ENCODE results near the gene CTSK.
"Not testable (repeated sequence)": the region's sequence is repeated elsewhere in the genome, so short reads cannot be mapped to it uniquely, and the experiment has no call there.

CTSK gene

GRCh38 chr1:150775276-150775675 is 32.8 kb downstream of the CTSK start:
- no peak for DNase-seq
- H3K27me3 Mint-ChIP-seq (ENCODE audit: low read depth, poor library complexity), result peaks cover 3% of the 10 kb centered on the region

GRCh38 chr1:150772326-150772725 is 35.7 kb downstream of the CTSK start:
- no peaks in the 10 kb centered on the region for H3K4me1 Mint-ChIP-seq
- no peaks in the 10 kb centered on the region for H3K36me3 Mint-ChIP-seq (ENCODE audit: low read depth)
- no peak for TF ChIP-seq CTCF (IDR thresholded peaks at IDR 0.05)
- no peak overlapping the region for H3K27ac Mint-ChIP-seq
- H3K9me3 Mint-ChIP-seq, result no peaks in the 10 kb centered on the region
- H3K4me3 Mint-ChIP-seq, result no peak overlapping the region
- no peaks in the 10 kb centered on the region for H3K27me3 Mint-ChIP-seq (ENCODE audit: low read depth, poor library complexity)
- DNase-seq, result no peak

More at GRCh38 chr1:150775276-150775675, 32.8 kb downstream of the CTSK start:
- H3K4me1 Mint-ChIP-seq, result no peaks in the 10 kb centered on the region
- H3K4me3 Mint-ChIP-seq, result no peak overlapping the region
- no peak overlapping the region for H3K27ac Mint-ChIP-seq
- no peak for TF ChIP-seq CTCF (IDR thresholded peaks at IDR 0.05)
- H3K36me3 Mint-ChIP-seq (ENCODE audit: low read depth), result peaks cover 2% of the 10 kb centered on the region
- H3K9me3 Mint-ChIP-seq, result peaks cover 8% of the 10 kb centered on the region

GRCh38 chr1:150767704-150768103 is 40.4 kb downstream of the CTSK start:
- not testable (repeated sequence) for H3K36me3 Mint-ChIP-seq (ENCODE audit: low read depth); H3K9me3 Mint-ChIP-seq; H3K4me1 Mint-ChIP-seq; H3K27ac Mint-ChIP-seq; H3K27me3 Mint-ChIP-seq (ENCODE audit: low read depth, poor library complexity); DNase-seq; H3K4me3 Mint-ChIP-seq

GRCh38 chr1:150765977-150766301 is 42.1 kb downstream of the CTSK start:
- H3K4me3 Mint-ChIP-seq; H3K27me3 Mint-ChIP-seq (ENCODE audit: low read depth, poor library complexity); DNase-seq; H3K36me3 Mint-ChIP-seq (ENCODE audit: low read depth); H3K4me1 Mint-ChIP-seq: not testable (repeated sequence)
- Mint-ChIP-seq H3K27ac (peak overlapping the region; percentile 70), H3K9me3 (peaks cover 12% of the 10 kb centered on the region)

GRCh38 chr1:150765296-150765976 is 42.6 kb downstream of the CTSK start, which contains the start of gene CTSS:
Gene CTSS, minus strand, starts transcription at chr1:150765778. Its CDS starts 1,015 bp downstream, at chr1:150764763.
- Mint-ChIP-seq H3K4me3 (no peak within 1 kb of the TSS), H3K27me3 (ENCODE audit: low read depth, poor library complexity) (no peaks in the 10 kb centered on the region), H3K27ac (peak within 1 kb of the TSS; percentile 70), H3K36me3 (ENCODE audit: low read depth) (no peaks in the 10 kb centered on the region), H3K4me1 (peaks cover 9% of the 10 kb centered on the region), H3K9me3 (peaks cover 17% of the 10 kb centered on the region)
- no peak for TF ChIP-seq CTCF (IDR thresholded peaks at IDR 0.05)
- no peak for DNase-seq

GRCh38 chr1:150764617-150765101 is 43.4 kb downstream of the CTSK start:
- peak overlapping the region; percentile 40 for H3K27ac Mint-ChIP-seq
- H3K4me1 Mint-ChIP-seq, result peaks cover 9% of the 10 kb centered on the region
- H3K9me3 Mint-ChIP-seq, result peaks cover 21% of the 10 kb centered on the region
- TF ChIP-seq CTCF (IDR thresholded peaks at IDR 0.05), result no peak
- H3K36me3 Mint-ChIP-seq (ENCODE audit: low read depth), result no peaks in the 10 kb centered on the region
- H3K27me3 Mint-ChIP-seq (ENCODE audit: low read depth, poor library complexity), result no peaks in the 10 kb centered on the region
- H3K4me3 Mint-ChIP-seq, result no peak overlapping the region
- DNase-seq, result no peak

GRCh38 chr1:150763018-150763417 is 45.0 kb downstream of the CTSK start:
- Mint-ChIP-seq H3K9me3 (peaks cover 21% of the 10 kb centered on the region), H3K27me3 (ENCODE audit: low read depth, poor library complexity) (no peaks in the 10 kb centered on the region), H3K36me3 (ENCODE audit: low read depth) (no peaks in the 10 kb centered on the region), H3K4me1 (peaks cover 9% of the 10 kb centered on the region), H3K4me3 (no peak overlapping the region), H3K27ac (no peak overlapping the region)
- TF ChIP-seq CTCF (IDR thresholded peaks at IDR 0.05), result no peak
- no peak for DNase-seq
